ENCODE results near the gene SIDT1.

DNA sequence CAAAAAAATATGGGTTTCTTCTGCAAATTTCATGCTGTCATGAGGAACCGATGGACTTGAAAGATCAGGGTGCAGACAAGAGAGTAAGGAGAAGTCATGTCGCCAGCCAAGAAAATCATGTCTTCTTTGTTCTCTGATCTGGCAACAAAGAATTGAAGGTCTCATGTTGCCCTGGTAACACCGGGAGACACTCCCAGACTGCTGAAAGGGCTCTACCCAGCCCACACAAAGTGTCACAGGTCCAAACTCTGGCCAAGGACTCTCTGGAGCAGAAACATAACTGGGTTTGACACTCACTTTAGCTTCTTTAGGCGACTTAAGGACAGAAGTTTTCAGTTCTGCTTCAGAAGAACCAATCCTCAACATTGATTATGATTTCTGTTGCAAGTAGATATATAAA is 42.9 kb downstream of the SIDT1 start:
- no peak for TF ChIP-seq CTCF (IDR thresholded peaks at IDR 0.05)
- TF ChIP-seq POLR2A (IDR thresholded peaks at IDR 0.05) = no peak

Data from right lobe of liver (tissue), 4 donors.